NCI-H2196 (cell line): ENCODE data around the gene UBR3.

Experiments used
- DNase-seq: peaks from one replicate; lab custom pipeline; 2025; ENCODE audit not compliant: unreplicated experiment; lab: John Stamatoyannopoulos, UW

Gene UBR3

GRCh38 chr2:170044751-170045478, 217.7 kb downstream of the UBR3 start:
- no peak for DNase-seq

- no peak for DNase-seq
Observed at GRCh38 chr2:170047331-170048065, 220.2 kb downstream of the UBR3 start.

GRCh38 chr2:170052151-170052550, 224.9 kb downstream of the UBR3 start:
- no peak for DNase-seq

DNA sequence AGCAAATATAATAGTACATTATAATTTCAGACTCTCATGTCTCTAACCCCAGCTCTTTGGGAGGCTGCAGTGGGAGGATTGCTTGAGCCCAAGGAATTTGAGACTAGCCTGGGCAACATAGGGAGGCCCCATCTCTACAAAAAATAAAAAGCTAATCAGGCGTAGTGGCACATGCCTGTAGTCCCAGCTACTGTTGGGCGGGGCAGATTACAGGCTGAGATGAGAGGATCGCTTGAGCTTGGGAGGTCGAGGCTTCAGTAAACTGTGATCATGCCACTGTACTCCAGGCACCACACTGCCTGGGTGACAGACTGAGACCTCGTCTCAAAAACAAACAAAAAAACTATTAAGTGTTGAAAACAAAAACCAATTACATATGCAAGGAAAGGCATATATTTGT, 227.7 kb downstream of the UBR3 start:
- DNase-seq, result no peak

- no peak for DNase-seq
Observed at GRCh38 chr2:170056900-170057299, 229.6 kb downstream of the UBR3 start.

- DNase-seq, result no peak
Observed at GRCh38 chr2:170063456-170064235, 236.4 kb downstream of the UBR3 start.

- no peak for DNase-seq
Observed at GRCh38 chr2:170070778-170071177, 243.5 kb downstream of the UBR3 start.

GRCh38 chr2:170073288-170073687, 246.0 kb downstream of the UBR3 start:
- peak; percentile 67 for DNase-seq

DNA sequence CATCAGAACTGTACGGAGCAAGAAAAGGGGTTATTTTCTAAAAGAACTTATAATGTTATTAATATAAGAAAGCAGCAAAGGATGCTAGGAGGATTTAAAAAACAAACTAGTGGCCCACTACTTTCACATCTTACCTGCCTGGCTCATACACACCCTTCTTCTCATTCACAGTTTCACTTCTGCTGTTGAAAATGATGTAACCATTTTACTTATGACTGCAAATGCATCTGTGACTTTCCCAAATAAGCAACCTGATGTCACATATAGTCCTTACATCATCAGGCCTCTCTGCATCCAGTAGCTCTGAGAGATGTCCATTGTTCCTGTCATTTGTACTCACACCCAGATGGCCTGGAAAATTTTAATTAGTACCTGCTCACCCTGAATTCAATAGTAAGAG, 248.9 kb downstream of the UBR3 start:
- DNase-seq, result no peak

- DNase-seq, result no peak
Observed at GRCh38 chr2:170077830-170078569, 250.7 kb downstream of the UBR3 start.

- no peak for DNase-seq
Observed at GRCh38 chr2:170084820-170085491, 257.7 kb downstream of the UBR3 start.

DNA sequence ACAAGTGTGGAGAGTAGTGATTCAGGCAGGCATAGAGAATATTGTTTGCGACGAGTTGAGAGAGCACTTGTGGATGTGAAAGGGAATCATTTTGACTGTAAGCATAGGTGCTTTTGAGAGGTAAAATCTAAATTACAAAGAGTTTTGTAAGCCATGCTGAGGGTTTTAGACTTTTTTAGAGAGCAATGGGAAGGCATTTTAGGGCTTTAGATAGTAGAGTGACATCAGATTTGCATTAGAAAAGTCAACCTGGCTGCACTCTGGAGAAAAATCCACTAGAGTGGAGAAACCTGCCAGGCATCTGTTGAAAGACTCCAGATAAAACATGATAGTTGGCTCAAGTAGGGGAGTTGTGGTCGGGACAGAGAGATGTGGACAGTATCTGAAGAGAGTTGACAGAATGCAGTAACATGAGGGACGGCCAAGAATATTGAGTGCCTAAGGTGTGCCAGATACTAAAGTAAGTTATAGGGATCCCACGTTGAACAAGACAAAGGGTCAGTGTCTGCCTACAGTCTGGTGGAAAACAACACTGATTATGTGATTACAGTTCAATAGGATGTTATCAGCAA, 258.9 kb downstream of the UBR3 start:
- DNase-seq, result no peak

GRCh38 chr2:170086751-170087412, 259.6 kb downstream of the UBR3 start:
- DNase-seq, result no peak

DNA sequence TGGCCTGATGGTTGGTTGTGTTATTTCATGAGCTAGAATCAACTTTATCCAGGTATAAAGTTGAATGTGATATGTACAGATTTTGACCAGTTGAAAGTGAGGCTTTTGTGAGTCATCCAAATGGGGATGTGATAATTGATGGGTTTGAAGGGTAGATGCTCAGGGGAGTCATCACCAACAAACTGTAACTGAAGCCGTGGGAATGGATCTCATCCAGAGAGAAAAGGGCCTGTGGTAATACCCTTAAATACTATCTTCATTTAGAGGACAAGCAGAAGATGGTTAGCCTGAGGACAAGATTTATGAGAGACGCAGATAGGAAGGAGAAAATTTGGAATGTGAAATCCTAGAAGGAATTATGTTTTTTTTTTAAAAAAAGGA, 260.1 kb downstream of the UBR3 start:
- no peak for DNase-seq

- DNase-seq, result no peak
Observed at GRCh38 chr2:170088776-170089175, 261.5 kb downstream of the UBR3 start.

- no peak for DNase-seq
Observed at GRCh38 chr2:170090229-170090628, 263.0 kb downstream of the UBR3 start.

DNA sequence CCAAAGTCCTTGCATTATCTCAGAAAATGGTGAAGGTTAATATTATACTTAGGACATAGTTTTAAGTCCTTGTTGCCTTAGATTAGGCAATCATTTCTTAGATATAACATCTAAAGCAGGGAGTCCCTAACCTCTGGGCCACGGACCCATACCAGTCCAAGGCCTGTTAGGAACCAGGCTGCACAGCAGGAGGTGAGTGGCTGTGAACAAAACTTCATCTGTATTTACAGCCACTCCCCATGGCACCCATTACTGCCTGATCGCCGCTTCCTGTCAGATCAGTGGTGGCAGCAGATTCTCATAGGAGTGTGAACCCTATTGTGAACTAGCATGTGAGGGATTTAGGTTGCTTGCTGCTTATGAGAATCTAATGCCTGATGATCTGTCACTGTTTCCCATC, 264.2 kb downstream of the UBR3 start:
- DNase-seq, result no peak

DNA sequence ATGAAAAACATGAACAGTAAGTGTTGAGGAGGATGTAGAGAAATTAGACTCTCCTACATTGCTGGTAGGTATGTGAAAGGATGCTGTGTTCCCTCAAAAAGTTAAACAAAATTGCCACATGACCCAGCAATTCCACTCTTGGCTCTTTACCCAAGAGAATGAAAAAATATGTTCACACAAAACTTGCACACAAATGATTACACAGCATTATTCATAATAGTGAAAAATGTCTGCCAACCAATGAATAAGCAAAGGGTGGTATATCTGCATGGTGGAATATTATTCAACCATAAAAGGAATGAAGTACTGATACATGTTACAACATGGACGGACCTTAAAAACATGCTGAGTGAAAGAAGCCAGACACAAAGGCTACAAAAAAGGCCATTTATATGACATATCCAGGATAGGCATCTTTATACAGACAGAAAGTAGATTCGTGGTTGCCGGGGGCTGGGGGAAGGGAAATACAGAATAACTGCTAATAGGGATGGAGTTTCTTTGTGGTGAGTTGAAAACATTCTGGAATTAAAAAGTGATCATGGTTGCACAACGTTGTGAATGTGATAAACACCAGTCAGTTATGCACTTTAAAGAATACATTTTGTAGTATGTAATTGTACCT, 265.3 kb downstream of the UBR3 start:
- no peak for DNase-seq

GRCh38 chr2:170095380-170095779, 268.1 kb downstream of the UBR3 start:
- DNase-seq, result no peak
